IPS DF 6.9 (cell line): Measurements from ENCODE around the gene ACTN2.

ENCODE experiments used
- DNase-seq: peaks from one replicate; pipeline ENCODE4 v3.0.0-alpha.2; 2013; ENCODE audit warnings: low read depth, low spot score
- H3K27ac ChIP-seq: one replicate; pipeline ENCODE4 v1.5.1; 2013; ENCODE audit warnings: low read length, control low read depth
- H3K27me3 ChIP-seq: 2 replicates; pipeline ENCODE4 v1.6.1; 2013; ENCODE audit warnings: mild to moderate bottlenecking, low read length; ENCODE audit not compliant: control insufficient read depth, insufficient read depth
- H3K36me3 ChIP-seq: 2 replicates; pipeline ENCODE4 v1.6.1; 2013; ENCODE audit warnings: low read length; ENCODE audit not compliant: control insufficient read depth, insufficient read depth
- H3K4me1 ChIP-seq: 2 replicates; pipeline ENCODE4 v1.6.1; 2013; ENCODE audit warnings: low read length; ENCODE audit not compliant: control insufficient read depth, insufficient read depth
- H3K4me3 ChIP-seq: 2 replicates; pipeline ENCODE4 v1.5.1; 2013; ENCODE audit warnings: mild to moderate bottlenecking, low read length
- H3K9me3 ChIP-seq: 2 replicates; pipeline ENCODE4 v1.6.1; 2013; ENCODE audit warnings: low read length, inconsistent platforms; ENCODE audit not compliant: control insufficient read depth, insufficient read depth
- WGBS: extraction: QIAGEN DNeasy Blood & Tissue Kit; methylation state at CpG from one replicate; pipeline ENCODE4 v1.1.7; 2013; ENCODE audit warnings: mixed read lengths, missing lambda C conversion rate; ENCODE audit not compliant: insufficient read length, insufficient coverage; 5-methylcytosine and 5-hydroxymethylcytosine counted together

The ACTN2 gene

DNA sequence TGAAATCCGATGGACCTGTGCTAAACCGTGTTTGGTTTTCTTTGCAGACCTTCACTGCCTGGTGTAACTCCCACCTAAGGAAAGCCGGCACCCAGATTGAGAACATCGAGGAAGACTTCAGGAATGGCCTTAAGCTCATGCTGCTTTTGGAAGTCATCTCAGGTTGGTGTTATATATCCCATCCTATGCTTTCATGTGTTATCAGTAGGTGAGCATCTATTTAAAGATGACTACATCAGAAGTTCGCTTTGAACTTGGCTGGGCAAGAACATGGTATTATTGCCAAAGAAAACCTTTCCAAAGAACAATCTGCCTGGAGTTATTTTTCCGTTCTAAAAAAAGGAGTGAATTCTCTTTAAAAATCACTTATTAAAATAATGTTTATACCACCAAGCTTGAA is 31.5 kb downstream of the ACTN2 start:
- Histone ChIP-seq H3K36me3 (no peaks in the 10 kb centered on the region), H3K4me1 (no peaks in the 10 kb centered on the region; the same call in 1 of the 2 replicates), H3K27ac (no peak overlapping the region), H3K4me3 (no peak overlapping the region), H3K9me3 (no peaks in the 10 kb centered on the region), H3K27me3 (no peaks in the 10 kb centered on the region)
- no CpG with 5 or more reads among the region's 6 CpGs for WGBS
- no peak for DNase-seq

DNA sequence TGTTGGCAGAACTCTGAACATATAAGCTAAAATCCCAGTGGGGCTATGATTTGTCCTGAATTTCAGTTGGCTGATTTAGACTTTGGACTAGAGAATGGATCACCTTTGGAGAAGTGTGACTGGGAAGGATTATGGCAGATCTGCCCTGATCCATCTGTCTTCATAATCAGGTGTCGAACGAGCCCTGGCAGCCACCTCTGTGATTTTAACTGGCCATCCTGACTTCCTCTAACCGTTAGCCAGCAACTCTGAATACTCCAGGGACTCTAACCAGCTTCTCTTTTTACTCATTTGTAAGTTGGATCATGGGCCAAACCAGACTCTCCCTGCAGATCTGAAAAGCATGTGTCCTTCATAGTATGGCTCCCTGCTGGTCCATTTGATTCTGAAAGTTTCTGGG is 32.0 kb downstream of the ACTN2 start:
- WGBS, result no CpG with 5 or more reads among the region's 3 CpGs
- DNase-seq, result no peak

DNA sequence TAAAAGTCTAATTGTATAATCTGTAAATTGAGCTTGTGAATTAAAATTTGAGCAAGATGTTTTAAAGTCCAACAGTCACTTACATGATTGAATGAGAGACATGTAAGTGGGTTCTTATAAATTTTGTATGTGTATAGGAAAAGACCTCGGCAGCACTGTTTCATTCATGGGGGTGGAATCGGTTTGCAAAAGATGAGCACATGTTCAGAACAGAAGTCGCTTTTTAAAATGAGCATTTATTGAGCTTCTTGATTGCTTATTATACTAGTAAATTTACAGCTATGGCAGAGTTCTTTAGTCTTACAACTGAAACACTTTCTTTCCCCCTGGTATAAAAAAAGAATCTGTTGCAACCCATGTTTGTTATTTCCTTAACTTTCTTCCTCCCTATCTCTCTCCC is 33.9 kb downstream of the ACTN2 start:
- Histone ChIP-seq H3K4me3 (no peak overlapping the region), H3K4me1 (no peaks in the 10 kb centered on the region; the same call in 1 of the 2 replicates), H3K9me3 (no peaks in the 10 kb centered on the region), H3K27ac (no peak overlapping the region), H3K36me3 (no peaks in the 10 kb centered on the region), H3K27me3 (no peaks in the 10 kb centered on the region)
- DNase-seq, result no peak
- no CpG with 5 or more reads among the region's 3 CpGs for WGBS

More for the DNA sequence above, 32.0 kb downstream of the ACTN2 start:
- Histone ChIP-seq H3K36me3 (no peaks in the 10 kb centered on the region), H3K4me3 (no peak overlapping the region), H3K4me1 (no peaks in the 10 kb centered on the region; the same call in 1 of the 2 replicates), H3K9me3 (no peaks in the 10 kb centered on the region), H3K27ac (no peak overlapping the region), H3K27me3 (no peaks in the 10 kb centered on the region)

DNA sequence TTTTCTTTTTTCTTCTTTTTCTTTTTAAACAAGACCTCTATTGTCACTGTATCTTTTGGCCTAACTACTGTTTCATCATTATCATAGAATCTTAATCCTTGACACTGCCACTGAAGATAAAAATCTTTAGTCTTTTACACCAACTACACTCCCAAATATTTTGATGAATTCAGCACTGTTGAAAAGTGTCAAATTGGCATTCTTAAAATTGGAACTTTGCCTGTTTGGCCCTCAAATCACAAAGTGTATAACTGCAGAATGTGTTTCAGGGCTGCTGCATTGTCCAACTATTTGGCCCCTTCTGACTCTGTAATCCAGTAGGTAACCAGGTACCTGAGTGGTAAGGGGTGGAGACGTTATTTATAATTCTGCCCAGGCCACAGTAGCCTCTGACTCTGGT is 34.3 kb downstream of the ACTN2 start:
- Histone ChIP-seq H3K4me1 (no peaks in the 10 kb centered on the region; the same call in 1 of the 2 replicates), H3K27ac (no peak overlapping the region), H3K36me3 (no peaks in the 10 kb centered on the region), H3K27me3 (no peaks in the 10 kb centered on the region), H3K4me3 (no peak overlapping the region), H3K9me3 (no peaks in the 10 kb centered on the region)
- no CpG with 5 or more reads among the region's 1 CpG for WGBS
- no peak for DNase-seq

DNA sequence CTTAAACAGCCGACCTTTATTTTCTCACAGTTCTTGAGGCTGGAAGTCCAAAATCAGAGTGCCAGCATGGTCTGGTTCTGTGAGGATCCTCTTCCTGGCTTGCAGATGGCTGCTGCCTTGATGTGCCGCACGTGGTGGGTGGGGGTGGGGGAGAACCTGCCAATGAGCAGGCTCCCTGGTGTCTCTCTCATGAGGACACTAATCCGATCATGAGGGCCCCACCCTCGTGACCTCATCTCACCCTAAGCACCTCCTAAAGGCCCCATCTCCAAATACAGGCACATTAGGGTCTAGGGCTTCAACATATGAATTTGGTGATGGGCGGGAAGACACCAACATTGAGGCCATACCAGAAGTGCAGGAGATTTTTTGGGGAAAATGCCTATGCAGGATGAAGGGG is 37.8 kb downstream of the ACTN2 start:
- no CpG with 5 or more reads among the region's 6 CpGs for WGBS

GRCh38 chr1:236724506-236724905 is 38.2 kb downstream of the ACTN2 start:
- Histone ChIP-seq H3K27ac (no peak overlapping the region), H3K9me3 (no peaks in the 10 kb centered on the region), H3K4me1 (no peaks in the 10 kb centered on the region), H3K4me3 (no peak overlapping the region), H3K36me3 (no peaks in the 10 kb centered on the region), H3K27me3 (no peaks in the 10 kb centered on the region)
- DNase-seq, result no peak
- WGBS, result no CpG with 5 or more reads among the region's 10 CpGs

More for the DNA sequence above, 37.8 kb downstream of the ACTN2 start:
- no peak for DNase-seq
- H3K36me3 ChIP-seq, result no peaks in the 10 kb centered on the region
- H3K27ac ChIP-seq, result no peak overlapping the region
- no peak overlapping the region for H3K4me3 ChIP-seq
- no peaks in the 10 kb centered on the region for H3K27me3 ChIP-seq
- no peaks in the 10 kb centered on the region for H3K4me1 ChIP-seq
- H3K9me3 ChIP-seq, result no peaks in the 10 kb centered on the region

GRCh38 chr1:236725668-236726067 is 39.4 kb downstream of the ACTN2 start:
- no peak for DNase-seq
- no peak overlapping the region for H3K27ac ChIP-seq
- no peak overlapping the region for H3K4me3 ChIP-seq
- H3K4me1 ChIP-seq, result no peaks in the 10 kb centered on the region
- H3K27me3 ChIP-seq, result no peaks in the 10 kb centered on the region
- H3K9me3 ChIP-seq, result no peaks in the 10 kb centered on the region
- no peaks in the 10 kb centered on the region for H3K36me3 ChIP-seq
- WGBS, result no CpG with 5 or more reads among the region's 3 CpGs

- Histone ChIP-seq H3K36me3 (no peaks in the 10 kb centered on the region), H3K27me3 (no peaks in the 10 kb centered on the region), H3K27ac (no peak overlapping the region), H3K4me1 (no peaks in the 10 kb centered on the region), H3K9me3 (no peaks in the 10 kb centered on the region), H3K4me3 (no peak overlapping the region)
- no peak for DNase-seq
- WGBS, result no CpG with 5 or more reads among the region's 11 CpGs
Measured at GRCh38 chr1:236727521-236727920, 41.2 kb downstream of the ACTN2 start.

GRCh38 chr1:236728752-236729151 is 42.5 kb downstream of the ACTN2 start:
- Histone ChIP-seq H3K9me3 (no peaks in the 10 kb centered on the region), H3K27ac (no peak overlapping the region), H3K4me3 (no peak overlapping the region), H3K36me3 (no peaks in the 10 kb centered on the region), H3K27me3 (no peaks in the 10 kb centered on the region), H3K4me1 (no peaks in the 10 kb centered on the region)
- WGBS, result no CpG with 5 or more reads among the region's 4 CpGs
- no peak for DNase-seq

GRCh38 chr1:236733653-236734052 is 47.4 kb downstream of the ACTN2 start:
- H3K27ac ChIP-seq, result no peak overlapping the region
- no CpG with 5 or more reads among the region's 3 CpGs for WGBS

GRCh38 chr1:236734141-236734765 is 48.0 kb downstream of the ACTN2 start:
- Histone ChIP-seq H3K27me3 (no peaks in the 10 kb centered on the region), H3K36me3 (no peaks in the 10 kb centered on the region), H3K4me3 (no peak overlapping the region), H3K27ac (no peak overlapping the region), H3K4me1 (no peaks in the 10 kb centered on the region), H3K9me3 (no peaks in the 10 kb centered on the region)
- WGBS, result no CpG with 5 or more reads among the region's 8 CpGs
- no peak for DNase-seq

More at GRCh38 chr1:236733653-236734052, 47.4 kb downstream of the ACTN2 start:
- Histone ChIP-seq H3K9me3 (no peaks in the 10 kb centered on the region), H3K4me3 (no peak overlapping the region), H3K27me3 (no peaks in the 10 kb centered on the region), H3K36me3 (no peaks in the 10 kb centered on the region), H3K4me1 (no peaks in the 10 kb centered on the region)
- DNase-seq, result no peak
